GM12878 (cell line): Measurements from ENCODE around the gene LRRC8B. TPM values are rescaled to one million over a fixed set of nuclear protein-coding genes. Genes with fewer than 3 reads are reported as not detected.

ENCODE experiments used
- ATAC-seq: fragments of 200-7000 bp; cut with Tn5 transposase; 3 replicates; pipeline ENCODE4 v1.9.1; 2020; ENCODE audit warnings: mild to moderate bottlenecking, moderate library complexity
- BruUV-seq: library from RNA; stranded (reverse); fragments of 400-500 nt; replicated peaks from 2 replicates; lab custom pipeline; 2021; lab: Mats Ljungman, UMichigan
- CTCF ChIA-PET: fragments of 300-600 bp; sonication (Branson Sonifier 250); formaldehyde crosslinking; extraction: SDS; loops from one replicate; lab custom pipeline; 2021; ENCODE audit warnings: inconsistent platforms; lab: Yijun Ruan, JAX
- POLR2A ChIA-PET: fragments of 350-600 bp; formaldehyde crosslinking; extraction: SDS; loops from one replicate; lab custom pipeline; 2021; ENCODE audit warnings: inconsistent platforms; lab: Charles Lee
- RAD21 ChIA-PET: fragments of 300-600 bp; sonication (Branson Sonifier 250); formaldehyde crosslinking; loops from one replicate; lab custom pipeline; 2023; ENCODE audit warnings: antibody characterized with exemption; ENCODE audit not compliant: unreplicated experiment; lab: Charles Lee
- SMC1A ChIA-PET: fragments of 300-600 bp; sonication (Branson Sonifier 250); formaldehyde crosslinking; loops from one replicate; lab custom pipeline; 2023; ENCODE audit not compliant: unreplicated experiment, uncharacterized antibody; lab: Charles Lee
- DNase-seq: peaks from one replicate; pipeline ENCODE4 v3.0.0-alpha.2; 2011; ENCODE audit warnings: low read depth, low spot score
- FAIRE-seq: peaks from 3 replicates; lab custom pipeline; 2011; peaks lifted over from hg19 to GRCh38; lab: Jason Lieb, UNC
- H2AFZ ChIP-seq: 2 replicates; pipeline ENCODE4 v1.6.0; 2011; ENCODE audit warnings: low read depth, low read length, control low read depth; ENCODE audit not compliant: control insufficient read depth
- H3K27ac ChIP-seq: 2 replicates; pipeline ENCODE4 v1.5.1; 2011; ENCODE audit warnings: control low read depth; ENCODE audit not compliant: control insufficient read depth, insufficient read depth
- H3K27me3 ChIP-seq, 2 experiments: replicated peaks in 1 of 2; 2 replicates each; pipeline versions ENCODE4 v1.6.0 to v1.6.1; 2011; ENCODE audit warnings: low read length in 1 of 2; ENCODE audit not compliant: control insufficient read depth in 2 of 2, insufficient read depth in 2 of 2
- H3K36me3 ChIP-seq, 2 experiments: 2 replicates each; pipeline ENCODE4 v1.5.1; 2011; ENCODE audit warnings: low read length in 1 of 2; ENCODE audit not compliant: control insufficient read depth in 2 of 2, insufficient read depth in 2 of 2
- H3K4me1 ChIP-seq: 2 replicates; pipeline ENCODE4 v1.6.1; 2011; ENCODE audit warnings: mild to moderate bottlenecking, low read length, moderate library complexity, mixed read lengths; ENCODE audit not compliant: control insufficient read depth, insufficient read depth
- H3K4me2 ChIP-seq: 2 replicates; pipeline ENCODE4 v1.6.0; 2011; ENCODE audit warnings: control low read depth; ENCODE audit not compliant: control insufficient read depth, insufficient read depth
- H3K4me3 ChIP-seq: fragments of 200-600 bp; sonication (generic); 2 replicates; pipeline ENCODE4 v1.5.1; 2016
- H3K79me2 ChIP-seq: 2 replicates; pipeline ENCODE4 v1.6.0; 2011; ENCODE audit warnings: low read length; ENCODE audit not compliant: control insufficient read depth, insufficient read depth
- H3K9ac ChIP-seq: 2 replicates; pipeline ENCODE4 v1.8.0; 2011; ENCODE audit warnings: low read length, control low read depth, mixed read lengths; ENCODE audit not compliant: control insufficient read depth, insufficient read depth
- H3K9me3 ChIP-seq: replicated peaks from 3 replicates; pipeline ENCODE4 v1.5.1; 2011; ENCODE audit warnings: mild to moderate bottlenecking, low read length; ENCODE audit not compliant: control insufficient read depth, insufficient read depth
- H4K20me1 ChIP-seq: 2 replicates; pipeline ENCODE4 v1.6.0; 2011; ENCODE audit not compliant: control insufficient read depth, insufficient read depth
- ATF3 ChIP-seq: IDR thresholded peaks from 2 replicates; pipeline ENCODE4 v1.6.1; 2011; ENCODE audit warnings: low read depth, mild to moderate bottlenecking, low read length, moderate library complexity, borderline replicate concordance; ENCODE audit errors: extremely low read depth
- BACH1 ChIP-seq: fragments of 450-650 bp; IDR thresholded peaks from 2 replicates; pipeline ENCODE4 v1.6.1; 2017; ENCODE audit warnings: mild to moderate bottlenecking, borderline replicate concordance
- BRCA1 ChIP-seq: IDR thresholded peaks from 2 replicates; pipeline ENCODE4 v1.6.1; 2011; ENCODE audit warnings: low read depth, low read length, improper control_type of control experiment
- CBFB ChIP-seq: IDR thresholded peaks from 2 replicates; pipeline ENCODE4 v1.6.1; 2016; ENCODE audit warnings: antibody characterized with exemption, low read depth
- EZH2 ChIP-seq: IDR thresholded peaks from 2 replicates; pipeline ENCODE4 v1.6.1; 2012; ENCODE audit warnings: low read depth, mild to moderate bottlenecking, control low read depth, inconsistent platforms, low read length, borderline replicate concordance; ENCODE audit not compliant: control insufficient read depth
- FOXK2 ChIP-seq: fragments of 450-650 bp; IDR thresholded peaks from 2 replicates; pipeline ENCODE4 v1.6.1; 2017; ENCODE audit warnings: mild to moderate bottlenecking, moderate library complexity
- TBL1XR1 ChIP-seq: IDR thresholded peaks from 2 replicates; pipeline ENCODE4 v1.6.1; 2012; ENCODE audit warnings: low read depth, low read length, improper control_type of control experiment
- TCF12 ChIP-seq: IDR thresholded peaks from 2 replicates; pipeline ENCODE4 v1.6.1; 2011; ENCODE audit warnings: low read depth, mild to moderate bottlenecking, low read length
- ZBTB11 ChIP-seq: fragments of 450-650 bp; formaldehyde crosslinking; IDR thresholded peaks from 2 replicates; pipeline ENCODE4 v1.5.0; 2022; ENCODE audit warnings: mild to moderate bottlenecking, missing genetic modification characterization
- ZNF384 ChIP-seq: IDR thresholded peaks from 2 replicates; pipeline ENCODE4 v1.6.1; 2012; ENCODE audit warnings: low read depth, mild to moderate bottlenecking, low read length, improper control_type of control experiment, borderline replicate concordance
- WGBS: methylation state at CpG from one replicate; pipeline ENCODE4 v1.1.6; 2016; ENCODE audit warnings: low lambda C conversion rate; ENCODE audit not compliant: insufficient replicate concordance, insufficient coverage; ENCODE audit errors: missing lambda C conversion rate; 5-methylcytosine and 5-hydroxymethylcytosine counted together
- in situ Hi-C: fragments of 300-500 bp; cut with MboI; formaldehyde crosslinking; loops from 9 replicates; pipeline ENCODE4 v1.14.3; 2018; ENCODE audit warnings: mixed read lengths
- intact Hi-C: fragments of 100-400 bp; cut with micrococcal nuclease; formaldehyde crosslinking; loops from one replicate; pipeline ENCODE4 v1.14.2; 2022; ENCODE audit not compliant: unreplicated experiment
- polyA plus RNA-seq, 11 experiments: library from polyadenylated mRNA; depleted of rRNA in 4 of 11; unstranded in 6 of 11; stranded (reverse) in 5 of 11; fragments of >200 nt; fragmentation: Nextera tagmentation in 4 of 11; fragmentation: Illumina TruSeq in 1 of 11; extraction: Ambion mirVana in 4 of 11; extraction: Trizol in 1 of 11; gene quantifications; 1 replicate in 1 of 11; 2 replicates in 10 of 11; pipeline versions ENCODE4 v1.2.1 to v1.2.3, GENCODE V29; 2011 to 2016; ENCODE audit warnings: inconsistent platforms in 2 of 11, missing spikeins in 2 of 11, low read depth in 1 of 11
- total RNA-seq, 4 experiments: library from RNA; depleted of rRNA in 3 of 4; stranded (reverse); fragments of >200 nt in 3 of 4; fragmentation: Illumina TruSeq in 1 of 4; extraction: Trizol in 1 of 4; gene quantifications; 2 replicates each; pipeline versions ENCODE4 v1.2.1 to v1.2.3, GENCODE V29; 2013 to 2021

The LRRC8B gene
- total and polyA plus RNA-seq, 10 of the 15 experiments (the other 5 are each of a cell fraction or from before 2014, with no cell fraction given) = 1.3 to 9.2 (median 5.4) TPM

- RAD21 ChIA-PET = interaction anchor here (3.2 kb wide), 1 partner anchor 157 kb away, joined by 18 read pairs; no protein-coding TSS in a partner anchor
- 48% methylated on average over 2 of the region's 2 CpGs for WGBS
- no peak overlapping the region for H3K27ac ChIP-seq
- peaks cover 14% of the 10 kb centered on the region for H3K4me1 ChIP-seq
- no peak overlapping the region for H3K4me3 ChIP-seq
- DNase-seq (no peak), ATAC-seq (no peak), FAIRE-seq (no peak)
- no peaks in the 10 kb centered on the region for H3K79me2 ChIP-seq
- CTCF ChIA-PET = interaction anchor here (0.6 to 3.6 kb wide), 4 partner anchors 74 to 153 kb away, joined by 3 to 15 read pairs (median 4); no protein-coding TSS in a partner anchor
- no peaks in the 10 kb centered on the region for H4K20me1 ChIP-seq
- TF ChIP-seq TCF12 = no peak
- TF ChIP-seq ATF3 = no peak
- TF ChIP-seq BACH1 = no peak
- no peak for TF ChIP-seq ZNF384
- no peak for TF ChIP-seq EZH2
- no peak for TF ChIP-seq CBFB
- no peak for TF ChIP-seq ZBTB11 (CRISPR knock-in tag)
- no peak for TF ChIP-seq TBL1XR1
- TF ChIP-seq FOXK2 = no peak
- TF ChIP-seq BRCA1 = no peak
- H3K4me2 ChIP-seq = no peak overlapping the region
- no peaks in the 10 kb centered on the region; the same call in 2 of the 3 replicates for H3K9me3 ChIP-seq
- intact Hi-C loops = no loop called here
- POLR2A ChIA-PET = no interaction called here
- no peaks in the 10 kb centered on the region; a peak in 1 of 4 replicates for H3K27me3 ChIP-seq
- no peak overlapping the region for H3K9ac ChIP-seq
- H2AFZ ChIP-seq = no peak overlapping the region
- BruUV-seq = no TSS peak
- SMC1A ChIA-PET = interaction anchor here (3.5 to 13.0 kb wide), 2 partner anchors 21 to 156 kb away, joined by 11 to 124 read pairs; no protein-coding TSS in a partner anchor
- in situ Hi-C loops = no loop called here
- H3K36me3 ChIP-seq = no peaks in the 10 kb centered on the region
These were observed 81.1 kb downstream of the LRRC8B start for GRCh38 chr1:89605692-89606091.
